K562 (cell line): ENCODE results near the gene RASAL3. TPM values are rescaled to one million over a fixed set of nuclear protein-coding genes. Genes with fewer than 3 reads are reported as not detected.

Experiments
- BHLHE40 ChIP-seq: IDR thresholded peaks from 2 replicates; pipeline ENCODE4 v1.6.1; 2011; ENCODE audit warnings: low read length, improper control_type of control experiment
- CBFB ChIP-seq: sonication (generic); formaldehyde crosslinking; IDR thresholded peaks from 2 replicates; pipeline ENCODE4 v1.4.0; 2020; ENCODE audit warnings: mild to moderate bottlenecking, missing genetic modification reagents
- ETV1 ChIP-seq: fragments of 450-650 bp; conservative IDR thresholded peaks from 2 replicates; pipeline ENCODE4 v1.6.1; 2016; ENCODE audit warnings: missing genetic modification characterization, control low read depth, low read depth, missing compliant biosample characterization
- ETV6 ChIP-seq, 3 experiments: fragments of 150-350 bp in 1 of 3; sonication (generic) in 1 of 3; formaldehyde crosslinking in 1 of 3; IDR thresholded peaks; 2 replicates each; pipeline versions ENCODE4 v1.6.1 to v1.8.0; 2014 to 2022; ENCODE audit warnings: borderline replicate concordance in 2 of 3, low read depth in 2 of 3, antibody characterized with exemption in 1 of 3, low read length in 1 of 3, mild to moderate bottlenecking in 1 of 3, missing genetic modification reagents in 1 of 3
- FOXK1 ChIP-seq: sonication (generic); formaldehyde crosslinking; IDR thresholded peaks from 2 replicates; pipeline ENCODE4 v1.8.0; 2022; ENCODE audit warnings: missing genetic modification reagents, mild to moderate bottlenecking, borderline replicate concordance
- GABPB1 ChIP-seq: sonication (generic); formaldehyde crosslinking; IDR thresholded peaks from 2 replicates; pipeline ENCODE4 v1.8.0; 2022; ENCODE audit warnings: mild to moderate bottlenecking, missing genetic modification reagents
- JUND ChIP-seq, 2 experiments: IDR thresholded peaks; 2 replicates in 1 of 2; 3 replicates in 1 of 2; pipeline ENCODE4 v1.6.1; 2011; ENCODE audit warnings: borderline replicate concordance in 2 of 2, low read depth in 2 of 2, low read length in 2 of 2, improper control_type of control experiment in 1 of 2, missing biosample characterization in 1 of 2, missing genetic modification characterization in 1 of 2, missing genetic modification reagents in 1 of 2
- KAT2B ChIP-seq: IDR thresholded peaks from one replicate; pipeline ENCODE4 v1.6.1; 2012; ENCODE audit warnings: low read depth, mild to moderate bottlenecking, control low read depth, inconsistent platforms, low read length, moderate library complexity
- KAT8 ChIP-seq: fragments of 450-650 bp; IDR thresholded peaks from 2 replicates; pipeline ENCODE4 v1.6.1; 2016; ENCODE audit warnings: low read depth, mild to moderate bottlenecking
- MTA2 ChIP-seq: fragments of 450-650 bp; IDR thresholded peaks from 2 replicates; pipeline ENCODE4 v1.6.1; 2016; ENCODE audit warnings: low read depth
- MXI1 ChIP-seq: IDR thresholded peaks from 2 replicates; pipeline ENCODE4 v1.6.1; 2011; ENCODE audit warnings: low read depth, mild to moderate bottlenecking, improper control_type of control experiment, low read length
- NONO ChIP-seq, 2 experiments: fragments of 200-400 bp in 1 of 2; fragments of 450-650 bp in 1 of 2; formaldehyde crosslinking in 1 of 2; IDR thresholded peaks; 2 replicates each; pipeline ENCODE4 v1.6.1; 2017; ENCODE audit warnings: low read depth in 2 of 2, mild to moderate bottlenecking in 2 of 2, moderate library complexity in 2 of 2, low read length in 1 of 2
- PHF8 ChIP-seq: fragments of 200-600 bp; sonication (generic); IDR thresholded peaks from 2 replicates; pipeline ENCODE4 v1.6.1; 2012; ENCODE audit warnings: mixed run types, mild to moderate bottlenecking, inconsistent platforms, low read length, moderate library complexity, borderline replicate concordance
- RFX7 ChIP-seq: fragments of 250-450 bp; sonication (Bioruptor Pico); IDR thresholded peaks from 2 replicates; pipeline ENCODE4 v1.5.1; 2021; ENCODE audit warnings: mild to moderate bottlenecking
- SNRNP70 ChIP-seq: fragments of 200-400 bp; formaldehyde crosslinking; optimal IDR thresholded peaks from 2 replicates; pipeline ENCODE3; 2017; ENCODE audit warnings: low read depth, low read length
- TEAD4 ChIP-seq, 2 experiments: sonication (generic) in 1 of 2; formaldehyde crosslinking in 1 of 2; IDR thresholded peaks; 2 replicates each; pipeline versions ENCODE4 v1.6.1 to v1.8.0; 2012 to 2022; ENCODE audit warnings: borderline replicate concordance in 1 of 2, inconsistent platforms in 1 of 2, low read length in 1 of 2, mild to moderate bottlenecking in 1 of 2, missing genetic modification reagents in 1 of 2
- TOE1 ChIP-seq, 2 experiments: fragments of 450-650 bp in 1 of 2; sonication (generic) in 1 of 2; formaldehyde crosslinking in 1 of 2; IDR thresholded peaks; 2 replicates each; pipeline versions ENCODE4 v1.7.1 to v1.8.0; 2016 to 2022; ENCODE audit warnings: borderline replicate concordance in 2 of 2, mild to moderate bottlenecking in 2 of 2, antibody characterized with exemption in 1 of 2, inconsistent platforms in 1 of 2, low read depth in 1 of 2, missing genetic modification reagents in 1 of 2, moderate library complexity in 1 of 2
- polyA plus RNA-seq, 8 experiments: library from polyadenylated mRNA; depleted of rRNA in 4 of 8; stranded (reverse) in 5 of 8; unstranded in 3 of 8; fragments of >200 nt; fragmentation: Nextera tagmentation in 2 of 8; fragmentation: Illumina TruSeq in 1 of 8; extraction: Ambion mirVana in 2 of 8; extraction: Trizol in 1 of 8; gene quantifications; 2 replicates each; pipeline versions ENCODE4 v1.2.1 to v1.2.3, GENCODE V29; 2011 to 2014; ENCODE audit warnings: inconsistent platforms in 1 of 8, missing spikeins in 1 of 8
- total RNA-seq, 7 experiments: library from RNA; depleted of rRNA in 6 of 7; stranded (reverse); fragments of >200 nt in 6 of 7; fragmentation: Illumina TruSeq in 2 of 7; extraction: Trizol in 2 of 7; gene quantifications; 2 replicates each; pipeline versions ENCODE4 v1.2.1 to v1.2.3, GENCODE V29; 2011 to 2021; ENCODE audit warnings: low replicate concordance in 1 of 7
- TF ChIP-seq, protein P1 (sequence below): sonication (generic); formaldehyde crosslinking; IDR thresholded peaks from 2 replicates; pipeline ENCODE4 v1.8.0; 2022; ENCODE audit warnings: mild to moderate bottlenecking, missing genetic modification reagents
- TF ChIP-seq, protein P2 (sequence below): fragments of 450-650 bp; formaldehyde crosslinking; IDR thresholded peaks from 2 replicates; pipeline ENCODE4 v1.4.0; 2020; ENCODE audit warnings: mild to moderate bottlenecking, moderate library complexity

The RASAL3 gene
- total and polyA plus RNA-seq, 9 of the 15 experiments (the other 6 are each of a cell fraction or from before 2014, with no cell fraction given): 0.07 to 0.44 TPM; not detected in 7

DNA sequence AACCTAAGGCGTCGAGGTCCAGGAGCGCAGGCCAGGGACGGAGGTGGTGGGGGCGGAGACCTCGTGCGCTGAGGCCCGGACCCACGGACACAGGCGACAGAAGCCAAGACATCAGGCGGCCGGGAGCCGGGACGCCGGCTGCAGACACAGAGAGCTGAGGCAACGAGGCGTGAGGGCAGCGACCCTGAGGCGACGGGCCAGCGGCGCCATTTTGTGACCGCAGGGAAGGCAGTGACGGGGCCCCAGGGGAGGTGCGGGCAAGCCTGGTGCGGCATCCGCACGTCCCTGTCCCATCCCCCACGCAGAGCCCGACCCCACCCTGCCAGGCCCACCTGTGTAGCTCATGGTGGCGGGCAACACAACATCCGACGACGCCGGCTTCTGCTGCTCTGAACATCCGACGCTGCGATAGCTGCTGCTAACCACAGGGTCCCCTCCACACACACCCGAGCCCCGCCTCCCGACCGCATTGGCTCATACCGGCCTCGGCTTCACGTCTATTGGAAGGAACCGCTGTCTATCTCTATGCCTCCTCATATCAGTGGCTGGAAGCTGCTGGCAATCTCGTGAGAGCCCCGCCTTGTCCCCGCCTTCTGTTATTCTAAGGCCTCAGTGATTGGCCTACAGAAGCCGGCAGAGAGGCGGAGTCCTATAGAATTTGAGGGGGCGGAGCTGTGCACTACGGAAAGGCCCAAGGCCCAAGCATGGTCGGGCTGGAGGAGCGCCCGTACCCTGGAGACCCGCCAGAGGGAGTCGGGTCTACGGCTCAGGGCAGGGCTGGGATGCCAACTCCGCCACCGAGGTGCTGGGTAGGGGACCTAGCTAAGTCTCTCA is 45.5 kb downstream of the RASAL3 start, which contains the start of gene AKAP8L (continued):
- TF ChIP-seq MTA2 (no peak; the same call in 1 of the 2 replicates), SNRNP70 (no peak), BHLHE40 (no peak), KAT2B (no peak), GABPB1 (CRISPR knock-in tag) (peak; percentile 71), TOE1 (IDR thresholded peaks at IDR 0.05; ENCODE audit: borderline replicate concordance) (peak; percentile 89; the same call in 1 of the 2 replicates), TOE1 (CRISPR knock-in tag; IDR thresholded peaks at IDR 0.05; ENCODE audit: borderline replicate concordance, low read depth) (0 out of 2 replicates have a peak, but pooled peaks have one; percentile 66), TEAD4 (IDR thresholded peaks at IDR 0.05; ENCODE audit: low read length) (no peak; the same call in 1 of the 2 replicates), TEAD4 (CRISPR knock-in tag; IDR thresholded peaks at IDR 0.05; ENCODE audit: borderline replicate concordance) (no peak), MXI1 (0 out of 2 replicates have a peak, but pooled peaks have one; percentile 11), FOXK1 (CRISPR knock-in tag) (0 out of 2 replicates have a peak, but pooled peaks have one; percentile 65), JUND (IDR thresholded peaks at IDR 0.05; ENCODE audit: borderline replicate concordance, low read depth, low read length) (peak; percentile 55; the same call in 1 of the 2 replicates), JUND (tag; IDR thresholded peaks at IDR 0.05; ENCODE audit: borderline replicate concordance, low read depth, low read length) (peak; percentile 2; the same call in 1 of the 3 replicates), CBFB (peak; percentile 95), RFX7 (0 out of 2 replicates have a peak, but pooled peaks have one; percentile 17), NONO (IDR thresholded peaks at IDR 0.05; ENCODE audit: low read depth in 2 of 2, low read length in 1 of 2) (0 out of 4 replicates have a peak, but pooled peaks of 1 of the 2 experiments have one; percentile 22), ETV6 (IDR thresholded peaks at IDR 0.05; ENCODE audit: borderline replicate concordance in 1 of 2, low read depth in 2 of 2, low read length in 1 of 2) (no peak), ETV6 (CRISPR knock-in tag; IDR thresholded peaks at IDR 0.05; ENCODE audit: borderline replicate concordance) (peak; percentile 18; the same call in 1 of the 2 replicates), PHF8 (peak; percentile 92; the same call in 1 of the 2 replicates), KAT8 (0 out of 2 replicates have a peak, but pooled peaks have one; percentile 56), ETV1 (tag) (peak; percentile 22; the same call in 1 of the 2 replicates)
- TF ChIP-seq, protein P1, sequence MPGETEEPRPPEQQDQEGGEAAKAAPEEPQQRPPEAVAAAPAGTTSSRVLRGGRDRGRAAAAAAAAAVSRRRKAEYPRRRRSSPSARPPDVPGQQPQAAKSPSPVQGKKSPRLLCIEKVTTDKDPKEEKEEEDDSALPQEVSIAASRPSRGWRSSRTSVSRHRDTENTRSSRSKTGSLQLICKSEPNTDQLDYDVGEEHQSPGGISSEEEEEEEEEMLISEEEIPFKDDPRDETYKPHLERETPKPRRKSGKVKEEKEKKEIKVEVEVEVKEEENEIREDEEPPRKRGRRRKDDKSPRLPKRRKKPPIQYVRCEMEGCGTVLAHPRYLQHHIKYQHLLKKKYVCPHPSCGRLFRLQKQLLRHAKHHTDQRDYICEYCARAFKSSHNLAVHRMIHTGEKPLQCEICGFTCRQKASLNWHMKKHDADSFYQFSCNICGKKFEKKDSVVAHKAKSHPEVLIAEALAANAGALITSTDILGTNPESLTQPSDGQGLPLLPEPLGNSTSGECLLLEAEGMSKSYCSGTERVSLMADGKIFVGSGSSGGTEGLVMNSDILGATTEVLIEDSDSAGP (CRISPR knock-in tag): 0 out of 2 replicates have a peak, but pooled peaks have one; percentile 25
- TF ChIP-seq, protein P2, sequence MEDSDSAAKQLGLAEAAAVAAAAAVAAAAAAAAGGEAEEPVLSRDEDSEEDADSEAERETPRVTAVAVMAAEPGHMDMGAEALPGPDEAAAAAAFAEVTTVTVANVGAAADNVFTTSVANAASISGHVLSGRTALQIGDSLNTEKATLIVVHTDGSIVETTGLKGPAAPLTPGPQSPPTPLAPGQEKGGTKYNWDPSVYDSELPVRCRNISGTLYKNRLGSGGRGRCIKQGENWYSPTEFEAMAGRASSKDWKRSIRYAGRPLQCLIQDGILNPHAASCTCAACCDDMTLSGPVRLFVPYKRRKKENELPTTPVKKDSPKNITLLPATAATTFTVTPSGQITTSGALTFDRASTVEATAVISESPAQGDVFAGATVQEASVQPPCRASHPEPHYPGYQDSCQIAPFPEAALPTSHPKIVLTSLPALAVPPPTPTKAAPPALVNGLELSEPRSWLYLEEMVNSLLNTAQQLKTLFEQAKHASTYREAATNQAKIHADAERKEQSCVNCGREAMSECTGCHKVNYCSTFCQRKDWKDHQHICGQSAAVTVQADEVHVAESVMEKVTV (CRISPR knock-in tag): peak; percentile 56; the same call in 1 of the 2 replicates
